Measurements from ENCODE around the gene ATP6V1B1. TPM values are rescaled to one million over a fixed set of nuclear protein-coding genes. Genes with fewer than 3 reads are reported as not detected.

The ATP6V1B1 gene
- total and polyA plus RNA-seq, 2 of the 13 experiments (the other 11 are each of a cell fraction or from before 2014, with no cell fraction given) = 0.58 to 1.6 TPM

DNA sequence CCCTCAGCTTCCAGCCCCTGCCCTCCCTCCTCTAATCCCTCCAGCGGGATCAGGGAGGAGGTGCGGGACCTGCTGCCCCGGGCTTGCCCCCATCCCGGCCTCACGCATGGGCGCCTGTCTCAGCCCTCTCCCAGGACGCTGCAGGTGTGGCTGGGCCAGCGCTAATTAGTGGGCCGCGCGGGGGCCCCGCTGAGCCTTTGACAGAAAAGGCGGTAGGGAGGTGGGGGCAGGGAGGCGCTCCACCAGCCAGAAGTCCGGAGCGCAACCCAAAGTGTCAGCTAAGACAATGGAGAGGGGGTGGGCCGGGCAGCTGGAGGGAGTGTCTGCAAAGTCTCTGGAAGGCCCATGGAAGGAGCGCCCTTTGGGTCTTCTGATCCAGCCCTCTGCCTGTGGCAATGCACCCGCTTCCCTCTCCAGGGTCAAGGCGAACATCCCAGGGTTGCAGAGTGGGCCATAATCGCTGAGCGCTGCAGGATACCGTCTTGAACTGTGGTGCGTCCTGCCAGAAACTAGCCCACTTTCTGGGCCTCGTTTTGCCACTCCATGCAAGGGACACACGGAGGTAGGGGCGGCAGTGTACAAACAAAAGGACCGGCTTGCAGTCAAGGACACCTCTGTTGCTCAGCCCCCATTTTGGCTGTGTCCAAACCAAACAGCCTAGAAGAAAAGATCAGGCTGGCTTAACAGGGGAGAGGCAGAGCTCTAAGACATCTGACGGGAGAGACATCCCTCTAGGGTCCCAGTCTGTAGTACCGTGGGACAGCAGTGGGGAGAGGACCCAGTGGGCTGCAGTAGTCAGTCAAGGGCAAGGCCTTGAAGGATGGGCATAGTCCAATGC is 3.5 kb downstream of the ATP6V1B1 start:
- 73% methylated on average over 30 of the region's 30 CpGs for WGBS (ENCODE audit: low lambda C conversion rate)
- POLR2A ChIA-PET = interaction anchor here (1.1 to 1.2 kb wide), 2 partner anchors 9 to 17 kb away, joined by 4 to 5 read pairs; no protein-coding TSS in a partner anchor
- no peak overlapping the region for H3K4me2 ChIP-seq (ENCODE audit: low read depth, low read length)
- no peak overlapping the region for H3K27ac ChIP-seq (ENCODE audit: extremely low read length, insufficient read depth, low read length)
- intact Hi-C loops (cut with micrococcal nuclease; ENCODE audit: unreplicated experiment) = no loop called here
- no peaks in the 10 kb centered on the region for H3K36me3 ChIP-seq (replicated peaks in 1 of 2; ENCODE audit: control insufficient read depth in 1 of 2, insufficient read depth in 2 of 2, low read length in 2 of 2)
- no TSS peak for BruUV-seq (replicated peaks)
- H4K20me1 ChIP-seq (ENCODE audit: insufficient read depth, low read length) = no peaks in the 10 kb centered on the region
- FAIRE-seq = no peak
- peaks cover 59% of the 10 kb centered on the region for H3K4me1 ChIP-seq (ENCODE audit: insufficient read depth, low read length)
- CTCF ChIA-PET (ENCODE audit: low intra/inter-chr PET ratio, low total read pairs) = interaction anchor here (1.3 kb wide), 1 partner anchor 68 kb away, joined by 3 read pairs; no protein-coding TSS in a partner anchor
- no peaks in the 10 kb centered on the region for H3K9me3 ChIP-seq (ENCODE audit: low read length)
- TF ChIP-seq, protein P1, sequence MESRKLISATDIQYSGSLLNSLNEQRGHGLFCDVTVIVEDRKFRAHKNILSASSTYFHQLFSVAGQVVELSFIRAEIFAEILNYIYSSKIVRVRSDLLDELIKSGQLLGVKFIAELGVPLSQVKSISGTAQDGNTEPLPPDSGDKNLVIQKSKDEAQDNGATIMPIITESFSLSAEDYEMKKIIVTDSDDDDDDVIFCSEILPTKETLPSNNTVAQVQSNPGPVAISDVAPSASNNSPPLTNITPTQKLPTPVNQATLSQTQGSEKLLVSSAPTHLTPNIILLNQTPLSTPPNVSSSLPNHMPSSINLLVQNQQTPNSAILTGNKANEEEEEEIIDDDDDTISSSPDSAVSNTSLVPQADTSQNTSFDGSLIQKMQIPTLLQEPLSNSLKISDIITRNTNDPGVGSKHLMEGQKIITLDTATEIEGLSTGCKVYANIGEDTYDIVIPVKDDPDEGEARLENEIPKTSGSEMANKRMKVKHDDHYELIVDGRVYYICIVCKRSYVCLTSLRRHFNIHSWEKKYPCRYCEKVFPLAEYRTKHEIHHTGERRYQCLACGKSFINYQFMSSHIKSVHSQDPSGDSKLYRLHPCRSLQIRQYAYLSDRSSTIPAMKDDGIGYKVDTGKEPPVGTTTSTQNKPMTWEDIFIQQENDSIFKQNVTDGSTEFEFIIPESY (CRISPR knock-in tag; IDR thresholded peaks at IDR 0.05) = peak; percentile 91
- peak; percentile 85 for TF ChIP-seq ZNF629 (CRISPR knock-in tag; conservative IDR thresholded peaks at IDR 0.05)
- peak; percentile 41; the same call in 1 of the 2 replicates for TF ChIP-seq ZMYM3 (CRISPR knock-in tag; IDR thresholded peaks at IDR 0.05)
- TF ChIP-seq, protein P2, sequence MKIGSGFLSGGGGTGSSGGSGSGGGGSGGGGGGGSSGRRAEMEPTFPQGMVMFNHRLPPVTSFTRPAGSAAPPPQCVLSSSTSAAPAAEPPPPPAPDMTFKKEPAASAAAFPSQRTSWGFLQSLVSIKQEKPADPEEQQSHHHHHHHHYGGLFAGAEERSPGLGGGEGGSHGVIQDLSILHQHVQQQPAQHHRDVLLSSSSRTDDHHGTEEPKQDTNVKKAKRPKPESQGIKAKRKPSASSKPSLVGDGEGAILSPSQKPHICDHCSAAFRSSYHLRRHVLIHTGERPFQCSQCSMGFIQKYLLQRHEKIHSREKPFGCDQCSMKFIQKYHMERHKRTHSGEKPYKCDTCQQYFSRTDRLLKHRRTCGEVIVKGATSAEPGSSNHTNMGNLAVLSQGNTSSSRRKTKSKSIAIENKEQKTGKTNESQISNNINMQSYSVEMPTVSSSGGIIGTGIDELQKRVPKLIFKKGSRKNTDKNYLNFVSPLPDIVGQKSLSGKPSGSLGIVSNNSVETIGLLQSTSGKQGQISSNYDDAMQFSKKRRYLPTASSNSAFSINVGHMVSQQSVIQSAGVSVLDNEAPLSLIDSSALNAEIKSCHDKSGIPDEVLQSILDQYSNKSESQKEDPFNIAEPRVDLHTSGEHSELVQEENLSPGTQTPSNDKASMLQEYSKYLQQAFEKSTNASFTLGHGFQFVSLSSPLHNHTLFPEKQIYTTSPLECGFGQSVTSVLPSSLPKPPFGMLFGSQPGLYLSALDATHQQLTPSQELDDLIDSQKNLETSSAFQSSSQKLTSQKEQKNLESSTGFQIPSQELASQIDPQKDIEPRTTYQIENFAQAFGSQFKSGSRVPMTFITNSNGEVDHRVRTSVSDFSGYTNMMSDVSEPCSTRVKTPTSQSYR (CRISPR knock-in tag; IDR thresholded peaks at IDR 0.05; ENCODE audit: borderline replicate concordance) = peak; percentile 28; the same call in 1 of the 2 replicates
- TF ChIP-seq ZNF598 (CRISPR knock-in tag; IDR thresholded peaks at IDR 0.05; ENCODE audit: borderline replicate concordance) = no peak
- TF ChIP-seq, protein P3, sequence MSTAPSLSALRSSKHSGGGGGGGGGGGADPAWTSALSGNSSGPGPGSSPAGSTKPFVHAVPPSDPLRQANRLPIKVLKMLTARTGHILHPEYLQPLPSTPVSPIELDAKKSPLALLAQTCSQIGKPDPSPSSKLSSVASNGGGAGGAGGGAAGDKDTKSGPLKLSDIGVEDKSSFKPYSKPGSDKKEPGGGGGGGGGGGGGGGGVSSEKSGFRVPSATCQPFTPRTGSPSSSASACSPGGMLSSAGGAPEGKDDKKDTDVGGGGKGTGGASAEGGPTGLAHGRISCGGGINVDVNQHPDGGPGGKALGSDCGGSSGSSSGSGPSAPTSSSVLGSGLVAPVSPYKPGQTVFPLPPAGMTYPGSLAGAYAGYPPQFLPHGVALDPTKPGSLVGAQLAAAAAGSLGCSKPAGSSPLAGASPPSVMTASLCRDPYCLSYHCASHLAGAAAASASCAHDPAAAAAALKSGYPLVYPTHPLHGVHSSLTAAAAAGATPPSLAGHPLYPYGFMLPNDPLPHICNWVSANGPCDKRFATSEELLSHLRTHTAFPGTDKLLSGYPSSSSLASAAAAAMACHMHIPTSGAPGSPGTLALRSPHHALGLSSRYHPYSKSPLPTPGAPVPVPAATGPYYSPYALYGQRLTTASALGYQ (CRISPR knock-in tag; IDR thresholded peaks at IDR 0.05) = no peak
- no peak for ATAC-seq
- DNase-seq (ENCODE audit: low spot score) = no peak
- no peak overlapping the region for H2AFZ ChIP-seq (ENCODE audit: low read length)
- in situ Hi-C loops (cut with HindIII; ENCODE audit: extremely low pct_ligation_motif_present, low pct_unique_long_range_greater_than_20kb) = no loop called here
- H3K9ac ChIP-seq (ENCODE audit: insufficient read depth, low read depth, low read length) = no peak overlapping the region
- H3K4me3 ChIP-seq (replicated peaks in 1 of 3; ENCODE audit: insufficient read depth in 1 of 3, low read depth in 2 of 3, low read length in 3 of 3) = no peak overlapping the region
- H3K27me3 ChIP-seq (ENCODE audit: control insufficient read depth in 1 of 2, insufficient read depth in 2 of 2, low read length in 2 of 2) = no peaks in the 10 kb centered on the region; a peak in 1 of 5 replicates
- no peaks in the 10 kb centered on the region for H3K79me2 ChIP-seq (ENCODE audit: insufficient read depth, low read length)

Data from HepG2 (cell line).